Medulla oblongata (tissue), 1 donor: ENCODE measurements around the gene SULT1B1.

ENCODE experiments used
- DNase-seq: peaks from one replicate; pipeline ENCODE4 v3.0.0-alpha.2; 2015; ENCODE audit errors: extremely low spot score

SULT1B1 gene

GRCh38 chr4:69749771-69750170 is 10.6 kb downstream of the SULT1B1 start:
- DNase-seq: no peak

GRCh38 chr4:69748173-69748572 is 12.2 kb downstream of the SULT1B1 start:
- no peak for DNase-seq

- no peak for DNase-seq
Observed at GRCh38 chr4:69744157-69744478, 16.3 kb downstream of the SULT1B1 start.

GRCh38 chr4:69743476-69744156 is 16.8 kb downstream of the SULT1B1 start:
- no peak for DNase-seq

GRCh38 chr4:69742596-69742995 is 17.8 kb downstream of the SULT1B1 start:
- DNase-seq: no peak

- DNase-seq: no peak
Observed at GRCh38 chr4:69738872-69739271, 21.5 kb downstream of the SULT1B1 start.

GRCh38 chr4:69735119-69735518 is 25.3 kb downstream of the SULT1B1 start:
- DNase-seq: no peak

GRCh38 chr4:69731847-69732246 is 28.6 kb downstream of the SULT1B1 start:
- no peak for DNase-seq

- no peak for DNase-seq
Observed at GRCh38 chr4:69731241-69731640, 29.2 kb downstream of the SULT1B1 start.

- no peak for DNase-seq
Observed at GRCh38 chr4:69730002-69730401, 30.4 kb downstream of the SULT1B1 start.

- no peak for DNase-seq
Observed at GRCh38 chr4:69727926-69728325, 32.5 kb downstream of the SULT1B1 start.

- DNase-seq: no peak
Observed at GRCh38 chr4:69727426-69727825, 33.0 kb downstream of the SULT1B1 start.

- no peak for DNase-seq
Observed at GRCh38 chr4:69726971-69727370, 33.4 kb downstream of the SULT1B1 start.

GRCh38 chr4:69718396-69719271 is 41.8 kb downstream of the SULT1B1 start:
- no peak for DNase-seq

- DNase-seq: no peak
Observed at GRCh38 chr4:69717778-69718177, 42.6 kb downstream of the SULT1B1 start.

GRCh38 chr4:69716654-69717053 is 43.8 kb downstream of the SULT1B1 start:
- DNase-seq: no peak

- DNase-seq: no peak
Observed at GRCh38 chr4:69714086-69714485, 46.3 kb downstream of the SULT1B1 start.

- no peak for DNase-seq
Observed at GRCh38 chr4:69713593-69713992, 46.8 kb downstream of the SULT1B1 start.

- DNase-seq: no peak
Observed at GRCh38 chr4:69710580-69710979, 49.8 kb downstream of the SULT1B1 start.

GRCh38 chr4:69708211-69708610 is 52.2 kb downstream of the SULT1B1 start:
- DNase-seq: no peak

- DNase-seq: no peak
Observed at GRCh38 chr4:69707807-69708206, 52.6 kb downstream of the SULT1B1 start.

GRCh38 chr4:69702201-69702600 is 58.2 kb downstream of the SULT1B1 start:
- DNase-seq: no peak

- DNase-seq: no peak
Observed at GRCh38 chr4:69701696-69702095, 58.7 kb downstream of the SULT1B1 start.
